IMR-90 (cell line): ENCODE data around the gene EVPL. TPM values are rescaled to one million over a fixed set of nuclear protein-coding genes. Genes with fewer than 3 reads are reported as not detected.

ENCODE experiments used
- ATAC-seq: fragments of 200-7000 bp; cut with Tn5 transposase; 2 replicates; pipeline ENCODE4 v1.9.1; 2020; ENCODE audit warnings: low read depth, mild to moderate bottlenecking, moderate library complexity
- BruUV-seq: library from RNA; stranded (reverse); fragments of 400-500 nt; replicated peaks from 2 replicates; lab custom pipeline; 2021; lab: Mats Ljungman, UMichigan
- CTCF ChIA-PET: fragments of 300-600 bp; formaldehyde crosslinking; extraction: SDS; loops from one replicate; lab custom pipeline; 2021; ENCODE audit warnings: antibody characterized with exemption; lab: Yijun Ruan, JAX
- POLR2A ChIA-PET: fragments of 300-600 bp; sonication (Branson Sonifier 250); formaldehyde crosslinking; loops from one replicate; lab custom pipeline; 2022; ENCODE audit warnings: antibody characterized with exemption; ENCODE audit not compliant: unreplicated experiment; lab: Charles Lee
- DNase-seq: peaks from one replicate; pipeline ENCODE4 v3.0.0; 2013
- H2AFZ ChIP-seq: replicated peaks from 2 replicates; pipeline ENCODE3; 2013; ENCODE audit warnings: low read length, mild to moderate bottlenecking; ENCODE audit not compliant: poor library complexity
- H2AK5ac ChIP-seq: 2 replicates; pipeline ENCODE4 v1.6.1; 2013; ENCODE audit warnings: low read depth, low read length, inconsistent platforms
- H2AK9ac ChIP-seq: replicated peaks from 2 replicates; pipeline ENCODE3; 2013; ENCODE audit warnings: mild to moderate bottlenecking, low read depth, low read length, moderate library complexity; ENCODE audit not compliant: poor library complexity
- H2BK120ac ChIP-seq: 2 replicates; pipeline ENCODE4 v1.6.1; 2013; ENCODE audit warnings: low read depth, low read length, inconsistent platforms
- H2BK15ac ChIP-seq: 3 replicates; pipeline ENCODE4 v1.6.1; 2013; ENCODE audit warnings: low read depth, low read length, inconsistent platforms
- H2BK20ac ChIP-seq: 2 replicates; pipeline ENCODE4 v1.6.1; 2013; ENCODE audit warnings: low read depth, mild to moderate bottlenecking, inconsistent platforms, low read length, moderate library complexity
- H2BK5ac ChIP-seq: 2 replicates; pipeline ENCODE4 v1.6.1; 2013; ENCODE audit warnings: mild to moderate bottlenecking, low read depth, low read length, inconsistent platforms; ENCODE audit not compliant: poor library complexity, severe bottlenecking
- H3K14ac ChIP-seq: replicated peaks from 2 replicates; pipeline ENCODE4 v1.6.1; 2013; ENCODE audit warnings: low read depth, low read length, inconsistent platforms
- H3K18ac ChIP-seq: 2 replicates; pipeline ENCODE4 v1.6.1; 2013; ENCODE audit warnings: low read depth, low read length, control low read depth
- H3K23ac ChIP-seq: 2 replicates; pipeline ENCODE4 v1.6.1; 2013; ENCODE audit warnings: low read depth, low read length, inconsistent platforms
- H3K27ac ChIP-seq: 2 replicates; pipeline ENCODE4 v1.5.1; 2013; ENCODE audit warnings: mild to moderate bottlenecking, control low read depth, low read length; ENCODE audit not compliant: insufficient read depth
- H3K27me3 ChIP-seq: 2 replicates; pipeline ENCODE4 v1.6.1; 2013; ENCODE audit warnings: low read length; ENCODE audit not compliant: control insufficient read depth, insufficient read depth
- H3K36me3 ChIP-seq: 2 replicates; pipeline ENCODE4 v1.6.1; 2013; ENCODE audit warnings: low read length, mixed read lengths; ENCODE audit not compliant: control insufficient read depth, insufficient read depth
- H3K4ac ChIP-seq: 2 replicates; pipeline ENCODE4 v1.6.1; 2013; ENCODE audit warnings: low read depth, low read length, inconsistent platforms
- H3K4me1 ChIP-seq: 2 replicates; pipeline ENCODE4 v1.6.1; 2013; ENCODE audit warnings: low read length, mixed read lengths; ENCODE audit not compliant: control insufficient read depth, insufficient read depth
- H3K4me2 ChIP-seq: 2 replicates; pipeline ENCODE4 v1.6.1; 2013; ENCODE audit warnings: low read depth, mild to moderate bottlenecking, control low read depth, low read length, moderate library complexity
- H3K4me3 ChIP-seq: 2 replicates; pipeline ENCODE4 v1.5.1; 2013; ENCODE audit warnings: low read depth, mild to moderate bottlenecking, control low read depth, low read length, moderate library complexity; ENCODE audit not compliant: insufficient read depth
- H3K56ac ChIP-seq: 2 replicates; pipeline ENCODE4 v1.6.1; 2013; ENCODE audit warnings: low read length, inconsistent platforms; ENCODE audit not compliant: insufficient read depth; ENCODE audit errors: extremely low read depth
- H3K79me1 ChIP-seq, 2 experiments: 2 replicates each; pipeline ENCODE4 v1.6.1; 2013; ENCODE audit warnings: low read length in 2 of 2, inconsistent platforms in 1 of 2, low read depth in 1 of 2
- H3K9ac ChIP-seq: 2 replicates; pipeline ENCODE4 v1.6.1; 2013; ENCODE audit warnings: low read depth, low read length, control low read depth
- H3K9me1 ChIP-seq: 2 replicates; pipeline ENCODE4 v1.6.1; 2013; ENCODE audit warnings: low read length, inconsistent platforms; ENCODE audit not compliant: insufficient read depth
- H3K9me3 ChIP-seq: 2 replicates; pipeline ENCODE4 v1.6.1; 2013; ENCODE audit warnings: low read length; ENCODE audit not compliant: control insufficient read depth, insufficient read depth
- H4K20me1 ChIP-seq: 2 replicates; pipeline ENCODE4 v1.6.1; 2013; ENCODE audit warnings: low read length, inconsistent platforms; ENCODE audit not compliant: insufficient read depth
- H4K5ac ChIP-seq: 2 replicates; pipeline ENCODE4 v1.6.1; 2013; ENCODE audit warnings: mild to moderate bottlenecking, low read depth, low read length, control low read depth
- H4K8ac ChIP-seq, 2 experiments: 2 replicates each; pipeline ENCODE4 v1.6.1; 2013; ENCODE audit warnings: low read depth in 2 of 2, low read length in 2 of 2, control low read depth in 1 of 2, inconsistent platforms in 1 of 2
- H4K91ac ChIP-seq: 2 replicates; pipeline ENCODE4 v1.6.1; 2013; ENCODE audit warnings: low read depth, low read length, inconsistent platforms; ENCODE audit not compliant: insufficient read depth
- BHLHE40 ChIP-seq: fragments of 150-350 bp; IDR thresholded peaks from 2 replicates; pipeline ENCODE4 v1.6.1; 2016; ENCODE audit warnings: mild to moderate bottlenecking, low read depth, low read length
- CHD1 ChIP-seq: IDR thresholded peaks from 2 replicates; pipeline ENCODE4 v1.6.1; 2012; ENCODE audit warnings: low read depth, low read length, improper control_type of control experiment
- FOS ChIP-seq: fragments of 150-350 bp; IDR thresholded peaks from 2 replicates; pipeline ENCODE4 v1.6.1; 2016; ENCODE audit warnings: low read depth, low read length
- NFE2L2 ChIP-seq: fragments of 150-350 bp; IDR thresholded peaks from 2 replicates; pipeline ENCODE4 v1.6.1; 2016; ENCODE audit warnings: low read depth, mild to moderate bottlenecking, low read length
- RAD21 ChIP-seq: IDR thresholded peaks from 2 replicates; pipeline ENCODE4 v1.6.1; 2012; ENCODE audit warnings: low read length, improper control_type of control experiment
- RCOR1 ChIP-seq: IDR thresholded peaks from 2 replicates; pipeline ENCODE4 v1.6.1; 2012; ENCODE audit warnings: mild to moderate bottlenecking, low read length, improper control_type of control experiment; ENCODE audit not compliant: insufficient replicate concordance
- WGBS, 2 experiments: methylation state at CpG; one replicate each; pipeline versions ENCODE4 v1.1.5 to v1.1.7; 2013; ENCODE audit warnings: missing lambda C conversion rate in 2 of 2; ENCODE audit not compliant: insufficient read length in 1 of 2; ENCODE audit errors: extremely low coverage in 2 of 2; 5-methylcytosine and 5-hydroxymethylcytosine counted together
- dilution Hi-C: fragments of 300-500 bp; cut with HindIII; formaldehyde crosslinking; loops from one replicate; pipeline ENCODE4 v1.14.3; 2018; ENCODE audit warnings: low sequenced_read_pairs; ENCODE audit not compliant: unreplicated experiment
- in situ Hi-C: fragments of 300-500 bp; cut with MboI; formaldehyde crosslinking; loops from 3 replicates; pipeline ENCODE4 v1.14.3; 2019; ENCODE audit warnings: low sequenced_read_pairs, inconsistent platforms, mixed read lengths
- intact Hi-C: fragments of 100-400 bp; cut with micrococcal nuclease; formaldehyde crosslinking; loops from 2 replicates; pipeline ENCODE4 v1.10.0; 2022
- polyA plus RNA-seq, 3 experiments: library from polyadenylated mRNA; depleted of rRNA; stranded (reverse); fragments of >200 nt; gene quantifications; 2 replicates each; pipeline ENCODE4 v1.2.3, GENCODE V29; 2012; ENCODE audit warnings: low replicate concordance in 1 of 3
- total RNA-seq: library from RNA; depleted of rRNA; stranded (reverse); fragments of >200 nt; gene quantifications from 2 replicates; pipeline ENCODE4 v1.2.3, GENCODE V29; 2012

Gene EVPL
- total and polyA plus RNA-seq, 2 of the 4 experiments (the other 2 are of a cell fraction): not detected

DNA sequence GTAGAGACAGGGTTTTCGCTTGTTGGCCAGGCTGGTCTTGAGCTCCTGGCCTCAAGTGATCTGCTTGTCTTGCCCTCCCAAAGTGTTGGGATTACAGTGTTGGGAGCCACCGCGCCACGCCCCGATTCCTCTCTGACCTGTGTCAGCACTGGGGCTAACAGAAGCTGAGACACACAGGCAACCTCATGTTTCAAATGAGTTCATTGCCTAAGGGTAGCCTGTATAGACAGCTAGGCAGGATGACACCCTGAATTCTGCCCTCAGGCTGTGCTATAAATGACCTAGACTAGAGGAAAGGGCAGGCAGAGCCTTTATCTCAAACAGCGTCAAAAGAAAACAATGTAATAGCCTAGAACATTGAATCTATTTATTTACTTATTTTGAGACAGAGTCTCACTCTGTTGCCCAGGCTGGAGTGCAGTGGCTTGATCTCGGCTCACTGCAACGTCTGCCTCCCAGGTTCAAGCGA is 28.7 kb downstream of the EVPL start:
- Histone ChIP-seq H2AFZ (no peak overlapping the region), H4K8ac (no peak overlapping the region), H3K36me3 (peaks cover 10% of the 10 kb centered on the region; the same call in 1 of the 2 replicates), H3K27me3 (no peaks in the 10 kb centered on the region), H3K23ac (no peak overlapping the region), H3K4me1 (peaks cover 7% of the 10 kb centered on the region), H2BK120ac (no peak overlapping the region), H3K18ac (no peak overlapping the region), H2BK20ac (no peak overlapping the region), H3K9ac (no peak overlapping the region), H3K4me2 (no peak overlapping the region), H3K4ac (no peak overlapping the region), H4K5ac (no peak overlapping the region), H3K9me3 (no peaks in the 10 kb centered on the region), H3K79me1 (0 out of 4 replicates have a peak, but pooled peaks cover 0 to 7% of the 10 kb centered on the region in 2 experiments), H3K9me1 (peaks cover 7% of the 10 kb centered on the region; the same call in 1 of the 2 replicates), H2AK9ac (no peak overlapping the region), H3K14ac (no peak overlapping the region), H4K20me1 (no peaks in the 10 kb centered on the region), H3K27ac (no peak overlapping the region), H2AK5ac (no peak overlapping the region), H2BK15ac (no peak overlapping the region), H4K91ac (no peak overlapping the region), H2BK5ac (no peak overlapping the region), H3K56ac (no peak overlapping the region), H3K4me3 (no peak overlapping the region)
- intact Hi-C loops (no loop called here), dilution Hi-C loops (no loop called here), in situ Hi-C loops (no loop called here)
- ChIA-PET CTCF (interaction anchor here (1.5 kb wide), 1 partner anchor 20 kb away, joined by 4 read pairs; the partner anchor contains the start of genes ACOX1 and TEN1), POLR2A (no interaction called here)
- DNase-seq (no peak), ATAC-seq (no peak)
- BruUV-seq: no TSS peak
- TF ChIP-seq CHD1 (no peak), BHLHE40 (no peak), RCOR1 (no peak), NFE2L2 (no peak), FOS (no peak), RAD21 (no peak)
- WGBS, 2 experiments: 93% methylated on average over 3 of the region's 9 CpGs; no CpG with 5 or more reads in 1 of the 2 experiments
